A549 (cell line): Measurements from ENCODE around the gene TCF3. TPM values are rescaled to one million over a fixed set of nuclear protein-coding genes. Genes with fewer than 3 reads are reported as not detected.

Experiments used
- ATAC-seq, 2 experiments: fragments of 200-7000 bp in 1 of 2; fragments of >200 bp in 1 of 2; cut with Nextera tagmentation in 1 of 2; cut with Tn5 transposase in 1 of 2; 3 replicates each; pipeline versions ENCODE4 v1.8.0 to v1.9.1; 2018 to 2020; ENCODE audit warnings: mild to moderate bottlenecking in 1 of 2, moderate library complexity in 1 of 2
- CTCF ChIA-PET: fragments of 300-600 bp; sonication (Branson Sonifier 250); formaldehyde crosslinking; extraction: SDS; loops from one replicate; lab custom pipeline; 2021; ENCODE audit warnings: antibody characterized with exemption, inconsistent platforms; lab: Yijun Ruan, JAX
- POLR2A ChIA-PET: fragments of 350-600 bp; formaldehyde crosslinking; extraction: SDS; loops from one replicate; lab custom pipeline; 2021; ENCODE audit warnings: antibody characterized with exemption, inconsistent platforms; lab: Yijun Ruan, JAX
- DNase-seq, 2 experiments: peaks; one replicate each; pipeline versions ENCODE4 v3.0.0 to v3.0.0-alpha.2; 2011 to 2016; ENCODE audit warnings: low read depth in 1 of 2, low spot score in 1 of 2
- FAIRE-seq: peaks from 2 replicates; lab custom pipeline; 2011; peaks lifted over from hg19 to GRCh38; lab: Jason Lieb, UNC
- H3K27ac ChIP-seq, 2 experiments: fragments of >200 bp; sonication (Bioruptor Twin); formaldehyde crosslinking; 3 replicates each; pipeline ENCODE4 v1.5.1; 2016 to 2017
- H3K4me1 ChIP-seq: fragments of >200 bp; sonication (Bioruptor Twin); formaldehyde crosslinking; 3 replicates; pipeline ENCODE4 v1.6.1; 2016
- H3K4me2 ChIP-seq: fragments of >200 bp; sonication (Bioruptor Twin); formaldehyde crosslinking; 3 replicates; pipeline ENCODE4 v1.6.1; 2016
- H3K4me3 ChIP-seq: fragments of >200 bp; sonication (Bioruptor Twin); formaldehyde crosslinking; 3 replicates; pipeline ENCODE4 v1.5.1; 2016
- H3K9me3 ChIP-seq: fragments of >200 bp; sonication (Bioruptor Twin); formaldehyde crosslinking; 3 replicates; pipeline ENCODE4 v1.6.1; 2016
- BHLHE40 ChIP-seq: IDR thresholded peaks from 2 replicates; pipeline ENCODE4 v1.6.1; 2012; ENCODE audit warnings: low read depth, low read length, inconsistent platforms
- CHD4 ChIP-seq: fragments of 200-600 bp; sonication (generic); IDR thresholded peaks from 2 replicates; pipeline ENCODE4 v1.6.1; 2016; ENCODE audit warnings: antibody characterized with exemption, mild to moderate bottlenecking, borderline replicate concordance
- EHF ChIP-seq: fragments of 250-450 bp; sonication (Bioruptor Pico); IDR thresholded peaks from 2 replicates; pipeline ENCODE4 v1.5.0; 2020; ENCODE audit warnings: mild to moderate bottlenecking
- EP300 ChIP-seq, 2 experiments: fragments of >200 bp; sonication (Bioruptor Twin); formaldehyde crosslinking; IDR thresholded peaks; 2 replicates in 1 of 2; 3 replicates in 1 of 2; pipeline ENCODE4 v1.6.1; 2016 to 2017
- FOSL2 ChIP-seq, 2 experiments: fragments of 450-650 bp in 1 of 2; fragments of >200 bp in 1 of 2; sonication (Bioruptor Twin) in 1 of 2; formaldehyde crosslinking; IDR thresholded peaks; 2 replicates each; pipeline versions ENCODE4 v1.5.0 to v1.6.1; 2016 to 2020; ENCODE audit warnings: mild to moderate bottlenecking in 1 of 2, moderate library complexity in 1 of 2
- HDAC2 ChIP-seq: fragments of 200-600 bp; sonication (generic); IDR thresholded peaks from 2 replicates; pipeline ENCODE4 v1.6.1; 2016
- JUNB ChIP-seq: fragments of >200 bp; sonication (Bioruptor Twin); formaldehyde crosslinking; IDR thresholded peaks from 2 replicates; pipeline ENCODE4 v1.6.1; 2016
- KDM5A ChIP-seq: fragments of 200-600 bp; sonication (generic); IDR thresholded peaks from 2 replicates; pipeline ENCODE4 v1.6.1; 2016; ENCODE audit warnings: antibody characterized with exemption, mild to moderate bottlenecking
- MAFK ChIP-seq: fragments of 450-650 bp; IDR thresholded peaks from 2 replicates; pipeline ENCODE4 v1.6.1; 2014; ENCODE audit not compliant: partially characterized antibody
- MAZ ChIP-seq: fragments of 150-350 bp; IDR thresholded peaks from 2 replicates; pipeline ENCODE4 v1.6.1; 2014; ENCODE audit warnings: antibody characterized with exemption, low read depth, low read length, borderline replicate concordance
- MYC ChIP-seq: IDR thresholded peaks from 2 replicates; pipeline ENCODE4 v1.6.1; 2012; ENCODE audit warnings: mild to moderate bottlenecking, inconsistent platforms, low read length, improper control_type of control experiment, borderline replicate concordance
- NFE2L2 ChIP-seq: fragments of 150-350 bp; conservative IDR thresholded peaks from 2 replicates; pipeline ENCODE4 v1.6.1; 2014; ENCODE audit warnings: low read length
- NR3C1 ChIP-seq: fragments of >200 bp; sonication (Bioruptor Twin); formaldehyde crosslinking; IDR thresholded peaks from 3 replicates; pipeline ENCODE4 v1.6.1; 2017
- PHF8 ChIP-seq: fragments of 200-600 bp; sonication (generic); IDR thresholded peaks from 2 replicates; pipeline ENCODE4 v1.6.1; 2016; ENCODE audit warnings: low read depth, mild to moderate bottlenecking, antibody characterized with exemption, moderate library complexity, borderline replicate concordance
- POLR2AphosphoS2 ChIP-seq: conservative IDR thresholded peaks from 2 replicates; pipeline ENCODE4 v1.6.1; 2012; ENCODE audit warnings: low read length, improper control_type of control experiment, inconsistent platforms
- RAD21 ChIP-seq, 2 experiments: fragments of >200 bp in 1 of 2; sonication (Bioruptor Twin) in 1 of 2; formaldehyde crosslinking in 1 of 2; IDR thresholded peaks in 1 of 2; conservative IDR thresholded peaks in 1 of 2; 2 replicates in 1 of 2; 3 replicates in 1 of 2; pipeline ENCODE4 v1.6.1; 2012 to 2018; ENCODE audit warnings: inconsistent platforms in 1 of 2
- RARB ChIP-seq: fragments of 250-450 bp; sonication (Bioruptor Pico); IDR thresholded peaks from 2 replicates; pipeline ENCODE4 v1.8.0; 2021; ENCODE audit warnings: mild to moderate bottlenecking, moderate library complexity
- RFX5 ChIP-seq: fragments of 450-650 bp; IDR thresholded peaks from 2 replicates; pipeline ENCODE4 v1.7.1; 2014; ENCODE audit warnings: antibody characterized with exemption, mild to moderate bottlenecking, moderate library complexity
- RNF2 ChIP-seq: fragments of 200-600 bp; sonication (generic); IDR thresholded peaks from 2 replicates; pipeline ENCODE4 v1.6.1; 2016; ENCODE audit warnings: low read depth, mild to moderate bottlenecking, antibody characterized with exemption, moderate library complexity, borderline replicate concordance
- SMC3 ChIP-seq: fragments of >200 bp; sonication (Bioruptor Twin); formaldehyde crosslinking; IDR thresholded peaks from 3 replicates; pipeline ENCODE4 v1.6.1; 2018; ENCODE audit warnings: inconsistent platforms
- TFCP2L1 ChIP-seq: fragments of 250-450 bp; sonication (Bioruptor Pico); IDR thresholded peaks from 2 replicates; pipeline ENCODE4 v1.5.0; 2021; ENCODE audit warnings: mild to moderate bottlenecking
- TP53 ChIP-seq: fragments of 250-450 bp; sonication (Bioruptor Pico); IDR thresholded peaks from 2 replicates; pipeline ENCODE4 v1.5.0; 2021; ENCODE audit warnings: mild to moderate bottlenecking, moderate library complexity
- ZC3H11A ChIP-seq: fragments of 450-650 bp; IDR thresholded peaks from 2 replicates; pipeline ENCODE4 v1.6.1; 2014; ENCODE audit warnings: antibody characterized with exemption, mild to moderate bottlenecking
- ZFP36 ChIP-seq: fragments of 450-650 bp; IDR thresholded peaks from 2 replicates; pipeline ENCODE4 v1.6.1; 2014; ENCODE audit warnings: borderline replicate concordance; ENCODE audit not compliant: partially characterized antibody
- WGBS: methylation state at CpG from one replicate; pipeline ENCODE4 v1.1.6; 2017; ENCODE audit errors: missing lambda C conversion rate; 5-methylcytosine and 5-hydroxymethylcytosine counted together
- polyA plus RNA-seq, 4 experiments: library from polyadenylated mRNA; depleted of rRNA in 3 of 4; stranded (reverse); fragments of >200 nt; fragmentation: RNase III in 1 of 4; extraction: RNeasy Plus Mini Kit Qiagen cat#74134 plus additional on column Dnase treatment in 1 of 4; gene quantifications; 2 replicates in 3 of 4; 3 replicates in 1 of 4; pipeline ENCODE4 v1.2.3, GENCODE V29; 2011 to 2017
- TF ChIP-seq, protein P1 (sequence below): IDR thresholded peaks from 2 replicates; pipeline ENCODE4 v1.6.1; 2012; ENCODE audit warnings: low read depth, borderline replicate concordance
- TF ChIP-seq, protein P2 (sequence below): fragments of >200 bp; sonication (Bioruptor Twin); formaldehyde crosslinking; IDR thresholded peaks from 3 replicates; pipeline ENCODE4 v1.6.1; 2016
- TF ChIP-seq, protein P3 (sequence below): fragments of 200-600 bp; sonication (generic); IDR thresholded peaks from 2 replicates; pipeline ENCODE4 v1.6.1; 2016; ENCODE audit warnings: antibody characterized with exemption, mild to moderate bottlenecking, moderate library complexity
- TF ChIP-seq, protein P4 (sequence below): IDR thresholded peaks from 2 replicates; pipeline ENCODE4 v1.6.1; 2012
- TF ChIP-seq, protein P5 (sequence below): fragments of 250-450 bp; sonication (Bioruptor Pico); IDR thresholded peaks from 2 replicates; pipeline ENCODE4 v1.5.0; 2020; ENCODE audit warnings: low read depth, mild to moderate bottlenecking, moderate library complexity
- TF ChIP-seq, protein P6 (sequence below): fragments of 450-650 bp; IDR thresholded peaks from 2 replicates; pipeline ENCODE4 v1.6.1; 2014; ENCODE audit warnings: antibody characterized with exemption

The TCF3 gene
- polyA plus RNA-seq, 2 of the 4 experiments (the other 2 are of a cell fraction): 25.6 to 52.6 TPM

DNA sequence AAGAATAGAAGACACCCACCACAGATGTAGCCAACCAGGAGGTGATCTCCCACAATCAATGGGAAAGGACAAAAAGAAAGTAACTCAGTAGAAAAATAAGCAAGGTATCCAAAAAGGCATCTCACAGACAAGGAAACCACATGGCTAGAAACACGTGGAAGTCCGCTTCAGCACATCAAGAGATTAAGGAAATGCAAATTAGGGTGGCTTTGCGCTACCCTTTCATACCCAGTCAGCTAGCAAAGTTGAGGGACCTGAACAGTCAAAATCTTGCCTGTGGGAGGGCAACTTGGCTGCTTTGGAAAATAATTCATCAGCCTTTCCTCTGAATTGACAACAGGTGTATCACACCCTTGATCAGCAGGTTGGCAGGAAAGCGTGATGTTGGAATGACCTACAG, 35.5 kb downstream of the TCF3 start:
- no peaks in the 10 kb centered on the region for H3K9me3 ChIP-seq
- no peak overlapping the region for H3K27ac ChIP-seq
- no peak for DNase-seq
- no peak for FAIRE-seq
- TF ChIP-seq, protein P1, sequence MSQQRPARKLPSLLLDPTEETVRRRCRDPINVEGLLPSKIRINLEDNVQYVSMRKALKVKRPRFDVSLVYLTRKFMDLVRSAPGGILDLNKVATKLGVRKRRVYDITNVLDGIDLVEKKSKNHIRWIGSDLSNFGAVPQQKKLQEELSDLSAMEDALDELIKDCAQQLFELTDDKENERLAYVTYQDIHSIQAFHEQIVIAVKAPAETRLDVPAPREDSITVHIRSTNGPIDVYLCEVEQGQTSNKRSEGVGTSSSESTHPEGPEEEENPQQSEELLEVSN: no peak
- TF ChIP-seq RFX5 (no peak), RNF2 (no peak), EP300 (IDR thresholded peaks at IDR 0.05) (no peak), POLR2AphosphoS2 (no peak), KDM5A (no peak), JUNB (no peak), BHLHE40 (no peak), ZFP36 (no peak), NFE2L2 (no peak), SMC3 (no peak), HDAC2 (no peak), PHF8 (no peak), FOSL2 (IDR thresholded peaks at IDR 0.05) (no peak), FOSL2 (CRISPR knock-in tag; IDR thresholded peaks at IDR 0.05) (no peak), MAZ (no peak)
- TF ChIP-seq, protein P2, sequence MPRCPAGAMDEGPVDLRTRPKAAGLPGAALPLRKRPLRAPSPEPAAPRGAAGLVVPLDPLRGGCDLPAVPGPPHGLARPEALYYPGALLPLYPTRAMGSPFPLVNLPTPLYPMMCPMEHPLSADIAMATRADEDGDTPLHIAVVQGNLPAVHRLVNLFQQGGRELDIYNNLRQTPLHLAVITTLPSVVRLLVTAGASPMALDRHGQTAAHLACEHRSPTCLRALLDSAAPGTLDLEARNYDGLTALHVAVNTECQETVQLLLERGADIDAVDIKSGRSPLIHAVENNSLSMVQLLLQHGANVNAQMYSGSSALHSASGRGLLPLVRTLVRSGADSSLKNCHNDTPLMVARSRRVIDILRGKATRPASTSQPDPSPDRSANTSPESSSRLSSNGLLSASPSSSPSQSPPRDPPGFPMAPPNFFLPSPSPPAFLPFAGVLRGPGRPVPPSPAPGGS: no peak
- TF ChIP-seq, protein P3, sequence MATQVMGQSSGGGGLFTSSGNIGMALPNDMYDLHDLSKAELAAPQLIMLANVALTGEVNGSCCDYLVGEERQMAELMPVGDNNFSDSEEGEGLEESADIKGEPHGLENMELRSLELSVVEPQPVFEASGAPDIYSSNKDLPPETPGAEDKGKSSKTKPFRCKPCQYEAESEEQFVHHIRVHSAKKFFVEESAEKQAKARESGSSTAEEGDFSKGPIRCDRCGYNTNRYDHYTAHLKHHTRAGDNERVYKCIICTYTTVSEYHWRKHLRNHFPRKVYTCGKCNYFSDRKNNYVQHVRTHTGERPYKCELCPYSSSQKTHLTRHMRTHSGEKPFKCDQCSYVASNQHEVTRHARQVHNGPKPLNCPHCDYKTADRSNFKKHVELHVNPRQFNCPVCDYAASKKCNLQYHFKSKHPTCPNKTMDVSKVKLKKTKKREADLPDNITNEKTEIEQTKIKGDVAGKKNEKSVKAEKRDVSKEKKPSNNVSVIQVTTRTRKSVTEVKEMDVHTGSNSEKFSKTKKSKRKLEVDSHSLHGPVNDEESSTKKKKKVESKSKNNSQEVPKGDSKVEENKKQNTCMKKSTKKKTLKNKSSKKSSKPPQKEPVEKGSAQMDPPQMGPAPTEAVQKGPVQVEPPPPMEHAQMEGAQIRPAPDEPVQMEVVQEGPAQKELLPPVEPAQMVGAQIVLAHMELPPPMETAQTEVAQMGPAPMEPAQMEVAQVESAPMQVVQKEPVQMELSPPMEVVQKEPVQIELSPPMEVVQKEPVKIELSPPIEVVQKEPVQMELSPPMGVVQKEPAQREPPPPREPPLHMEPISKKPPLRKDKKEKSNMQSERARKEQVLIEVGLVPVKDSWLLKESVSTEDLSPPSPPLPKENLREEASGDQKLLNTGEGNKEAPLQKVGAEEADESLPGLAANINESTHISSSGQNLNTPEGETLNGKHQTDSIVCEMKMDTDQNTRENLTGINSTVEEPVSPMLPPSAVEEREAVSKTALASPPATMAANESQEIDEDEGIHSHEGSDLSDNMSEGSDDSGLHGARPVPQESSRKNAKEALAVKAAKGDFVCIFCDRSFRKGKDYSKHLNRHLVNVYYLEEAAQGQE: no peak
- TF ChIP-seq, protein P4, sequence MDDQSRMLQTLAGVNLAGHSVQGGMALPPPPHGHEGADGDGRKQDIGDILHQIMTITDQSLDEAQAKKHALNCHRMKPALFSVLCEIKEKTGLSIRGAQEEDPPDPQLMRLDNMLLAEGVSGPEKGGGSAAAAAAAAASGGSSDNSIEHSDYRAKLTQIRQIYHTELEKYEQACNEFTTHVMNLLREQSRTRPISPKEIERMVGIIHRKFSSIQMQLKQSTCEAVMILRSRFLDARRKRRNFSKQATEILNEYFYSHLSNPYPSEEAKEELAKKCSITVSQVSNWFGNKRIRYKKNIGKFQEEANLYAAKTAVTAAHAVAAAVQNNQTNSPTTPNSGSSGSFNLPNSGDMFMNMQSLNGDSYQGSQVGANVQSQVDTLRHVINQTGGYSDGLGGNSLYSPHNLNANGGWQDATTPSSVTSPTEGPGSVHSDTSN: no peak
- ChIA-PET CTCF (interaction anchor here (1.0 to 1.7 kb wide), 5 partner anchors 10 to 179 kb away, joined by 3 to 6 read pairs (median 3); no protein-coding TSS in a partner anchor), POLR2A (interaction anchor here (0.7 kb wide), 1 partner anchor 24 kb away, joined by 3 read pairs; no protein-coding TSS in a partner anchor)
- ATAC-seq: no peak
- H3K4me3 ChIP-seq: no peak overlapping the region
- H3K4me1 ChIP-seq: no peaks in the 10 kb centered on the region
- 87% methylated on average over 4 of the region's 4 CpGs for WGBS
- H3K4me2 ChIP-seq: no peak overlapping the region

DNA sequence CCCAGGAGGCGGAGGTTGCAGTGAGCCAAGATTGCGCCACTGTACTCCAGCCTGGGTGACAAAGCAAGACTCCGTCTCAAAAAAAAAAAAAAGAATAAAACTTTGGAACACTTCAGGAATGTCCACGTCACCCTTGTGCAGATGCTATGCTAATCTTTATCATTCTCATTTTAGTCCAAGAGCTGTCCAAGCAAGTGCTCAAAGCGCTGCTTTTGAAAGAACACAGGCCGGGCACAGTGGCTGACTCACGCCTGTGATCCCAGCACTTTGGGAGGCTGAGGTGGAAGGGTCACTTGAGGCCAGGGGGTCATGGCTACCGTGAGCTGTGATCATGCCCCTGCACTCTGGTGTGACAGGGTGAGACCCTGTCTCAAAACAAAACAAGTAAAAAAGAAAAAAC, 36.0 kb downstream of the TCF3 start:
- no peaks in the 10 kb centered on the region for H3K4me1 ChIP-seq
- TF ChIP-seq MAFK: no peak
- no peak for TF ChIP-seq RARB (CRISPR knock-in tag)
- TF ChIP-seq ZC3H11A: no peak
- no peak for TF ChIP-seq MYC
- TF ChIP-seq, protein P5, sequence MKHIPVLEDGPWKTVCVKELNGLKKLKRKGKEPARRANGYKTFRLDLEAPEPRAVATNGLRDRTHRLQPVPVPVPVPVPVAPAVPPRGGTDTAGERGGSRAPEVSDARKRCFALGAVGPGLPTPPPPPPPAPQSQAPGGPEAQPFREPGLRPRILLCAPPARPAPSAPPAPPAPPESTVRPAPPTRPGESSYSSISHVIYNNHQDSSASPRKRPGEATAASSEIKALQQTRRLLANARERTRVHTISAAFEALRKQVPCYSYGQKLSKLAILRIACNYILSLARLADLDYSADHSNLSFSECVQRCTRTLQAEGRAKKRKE (CRISPR knock-in tag): no peak
- no peak for TF ChIP-seq NR3C1
- TF ChIP-seq RAD21 (conservative IDR thresholded peaks at IDR 0.05 in 1 of 2, IDR thresholded peaks at IDR 0.05 in 1 of 2): no peak
- TF ChIP-seq EHF (CRISPR knock-in tag): no peak
- no peak for TF ChIP-seq TFCP2L1
- TF ChIP-seq, protein P6, sequence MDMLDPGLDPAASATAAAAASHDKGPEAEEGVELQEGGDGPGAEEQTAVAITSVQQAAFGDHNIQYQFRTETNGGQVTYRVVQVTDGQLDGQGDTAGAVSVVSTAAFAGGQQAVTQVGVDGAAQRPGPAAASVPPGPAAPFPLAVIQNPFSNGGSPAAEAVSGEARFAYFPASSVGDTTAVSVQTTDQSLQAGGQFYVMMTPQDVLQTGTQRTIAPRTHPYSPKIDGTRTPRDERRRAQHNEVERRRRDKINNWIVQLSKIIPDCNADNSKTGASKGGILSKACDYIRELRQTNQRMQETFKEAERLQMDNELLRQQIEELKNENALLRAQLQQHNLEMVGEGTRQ: no peak
- no peak for TF ChIP-seq JUNB
- no peak for TF ChIP-seq NFE2L2
- TF ChIP-seq CHD4: no peak
- TF ChIP-seq RFX5: no peak
- no peak for TF ChIP-seq TP53 (CRISPR knock-in tag)
- TF ChIP-seq, all 56 proteins: peak for 0
- FAIRE-seq (no peak), DNase-seq (no peak), ATAC-seq (no peak)
- 84% methylated on average over 8 of the region's 8 CpGs for WGBS
- POLR2A ChIA-PET: interaction anchor here (0.7 kb wide), 1 partner anchor 23 kb away, joined by 3 read pairs; no protein-coding TSS in a partner anchor
- Histone ChIP-seq H3K27ac (no peak overlapping the region), H3K9me3 (no peaks in the 10 kb centered on the region), H3K4me2 (no peak overlapping the region), H3K4me3 (no peak overlapping the region)
- CTCF ChIA-PET: interaction anchor here (1.0 to 1.7 kb wide), 3 partner anchors 10 to 179 kb away, joined by 3 read pairs; no protein-coding TSS in a partner anchor
